Smooth muscle cell of the umbilical artery (primary cell): Measurements from ENCODE around the gene FANCF. TPM values are rescaled to one million over a fixed set of nuclear protein-coding genes. Genes with fewer than 3 reads are reported as not detected.

ENCODE experiments used
- total RNA-seq: library from RNA; depleted of rRNA; stranded (reverse); fragments of >200 nt; gene quantifications from 2 replicates; pipeline ENCODE4 v1.2.3, GENCODE V29; 2014

FANCF gene, protein sequence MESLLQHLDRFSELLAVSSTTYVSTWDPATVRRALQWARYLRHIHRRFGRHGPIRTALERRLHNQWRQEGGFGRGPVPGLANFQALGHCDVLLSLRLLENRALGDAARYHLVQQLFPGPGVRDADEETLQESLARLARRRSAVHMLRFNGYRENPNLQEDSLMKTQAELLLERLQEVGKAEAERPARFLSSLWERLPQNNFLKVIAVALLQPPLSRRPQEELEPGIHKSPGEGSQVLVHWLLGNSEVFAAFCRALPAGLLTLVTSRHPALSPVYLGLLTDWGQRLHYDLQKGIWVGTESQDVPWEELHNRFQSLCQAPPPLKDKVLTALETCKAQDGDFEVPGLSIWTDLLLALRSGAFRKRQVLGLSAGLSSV
- 8.6 and 8.7 TPM in 2 replicates for total RNA-seq

DNA sequence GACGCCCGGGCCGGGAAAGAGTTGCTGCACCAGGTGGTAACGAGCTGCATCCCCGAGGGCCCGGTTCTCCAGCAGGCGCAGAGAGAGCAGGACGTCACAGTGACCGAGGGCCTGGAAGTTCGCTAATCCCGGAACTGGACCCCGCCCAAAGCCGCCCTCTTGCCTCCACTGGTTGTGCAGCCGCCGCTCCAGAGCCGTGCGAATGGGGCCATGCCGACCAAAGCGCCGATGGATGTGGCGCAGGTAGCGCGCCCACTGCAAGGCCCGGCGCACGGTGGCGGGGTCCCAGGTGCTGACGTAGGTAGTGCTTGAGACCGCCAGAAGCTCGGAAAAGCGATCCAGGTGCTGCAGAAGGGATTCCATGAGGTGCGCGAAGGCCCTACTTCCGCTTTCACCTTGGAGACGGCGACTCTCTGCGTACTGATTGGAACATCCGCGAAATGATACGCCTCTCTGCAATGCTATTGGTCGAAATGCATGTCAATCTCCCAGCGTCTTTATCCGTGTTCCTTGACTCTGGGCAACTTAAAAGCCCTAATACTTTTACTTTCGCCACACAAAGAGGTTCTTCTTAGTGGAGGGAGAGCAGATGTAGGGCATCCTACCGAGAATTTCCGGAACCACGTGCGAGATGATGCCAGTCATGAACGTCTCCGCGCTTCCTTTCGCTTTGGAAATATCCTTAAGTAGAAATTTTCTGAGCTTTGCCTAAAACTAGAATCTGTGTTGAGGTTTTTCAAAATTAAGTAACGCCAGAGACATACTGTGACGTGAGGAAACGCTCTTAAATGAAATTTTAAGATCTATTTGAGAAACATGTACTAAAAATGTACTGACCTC, at the start of gene FANCF:
Gene FANCF, minus strand, starts transcription at position 376 of the 840 bp plus-strand sequence. Its CDS starts 13 bp downstream, at position 363.

DNA sequence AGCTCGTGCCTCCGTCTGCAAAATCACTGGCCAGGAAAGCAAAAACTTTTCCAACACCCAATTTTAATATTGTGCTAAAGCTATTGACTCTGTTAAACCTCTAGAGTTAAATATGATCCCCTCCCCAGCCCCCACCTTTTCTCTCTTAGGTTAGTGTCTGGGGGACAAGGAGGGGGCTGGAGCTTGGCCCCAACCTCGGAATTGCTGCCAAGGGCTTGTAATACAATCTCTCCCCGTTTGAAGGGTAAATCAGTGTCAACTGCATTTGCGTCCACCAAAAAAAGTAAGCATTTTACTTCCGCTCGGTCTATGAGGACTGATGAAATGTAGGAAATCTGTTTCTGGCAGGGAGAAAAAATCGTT, 40.7 kb upstream of the FANCF start, which contains the start of gene GAS2:
Gene GAS2, plus strand, starts transcription at position 287 of the 363 bp plus-strand sequence. CDS start 8,259 bp downstream, outside the sequence.

Other genes with a start within 250 kb of the FANCF start
- gene GAS2, start 40.8 kb upstream of the FANCF start, total RNA-seq: 0.97 and 1.5 TPM in 2 replicates
- 3.3 and 7.7 TPM in 2 replicates for gene SVIP, start 204.0 kb upstream of the FANCF start, total RNA-seq
- gene CCDC179, start 234.7 kb upstream of the FANCF start, total RNA-seq: not detected in 2 replicates